Ectodermal cell (in vitro differentiated cells): ENCODE measurements around the gene COG2.

ENCODE experiments used
- H3K27ac ChIP-seq: 2 replicates; pipeline ENCODE4 v1.7.0; 2013; ENCODE audit warnings: mild to moderate bottlenecking, low read depth, low read length; ENCODE audit not compliant: insufficient read depth, poor library complexity, severe bottlenecking
- H3K27me3 ChIP-seq: 2 replicates; pipeline ENCODE4 v1.7.0; 2013; ENCODE audit warnings: mild to moderate bottlenecking, low read length; ENCODE audit not compliant: insufficient read depth, control insufficient read depth, poor library complexity, severe bottlenecking
- H3K36me3 ChIP-seq: one replicate; pipeline ENCODE4 v1.7.0; 2013; ENCODE audit warnings: low read length; ENCODE audit not compliant: control insufficient read depth, insufficient read depth
- H3K4me1 ChIP-seq: one replicate; pipeline ENCODE4 v1.7.0; 2013; ENCODE audit warnings: low read length; ENCODE audit not compliant: control insufficient read depth, insufficient read depth
- H3K4me3 ChIP-seq: 2 replicates; pipeline ENCODE4 v1.7.0; 2013; ENCODE audit warnings: low read depth, low read length, control low read depth; ENCODE audit not compliant: insufficient read depth
- H3K9me3 ChIP-seq: 2 replicates; pipeline ENCODE4 v1.7.0; 2013; ENCODE audit warnings: mild to moderate bottlenecking, low read length, moderate library complexity; ENCODE audit not compliant: control insufficient read depth
- WGBS, 2 experiments: methylation state at CpG; one replicate each; pipeline ENCODE4 v1.1.7; 2013; ENCODE audit warnings: missing lambda C conversion rate in 2 of 2; 5-methylcytosine and 5-hydroxymethylcytosine counted together

Gene COG2

DNA sequence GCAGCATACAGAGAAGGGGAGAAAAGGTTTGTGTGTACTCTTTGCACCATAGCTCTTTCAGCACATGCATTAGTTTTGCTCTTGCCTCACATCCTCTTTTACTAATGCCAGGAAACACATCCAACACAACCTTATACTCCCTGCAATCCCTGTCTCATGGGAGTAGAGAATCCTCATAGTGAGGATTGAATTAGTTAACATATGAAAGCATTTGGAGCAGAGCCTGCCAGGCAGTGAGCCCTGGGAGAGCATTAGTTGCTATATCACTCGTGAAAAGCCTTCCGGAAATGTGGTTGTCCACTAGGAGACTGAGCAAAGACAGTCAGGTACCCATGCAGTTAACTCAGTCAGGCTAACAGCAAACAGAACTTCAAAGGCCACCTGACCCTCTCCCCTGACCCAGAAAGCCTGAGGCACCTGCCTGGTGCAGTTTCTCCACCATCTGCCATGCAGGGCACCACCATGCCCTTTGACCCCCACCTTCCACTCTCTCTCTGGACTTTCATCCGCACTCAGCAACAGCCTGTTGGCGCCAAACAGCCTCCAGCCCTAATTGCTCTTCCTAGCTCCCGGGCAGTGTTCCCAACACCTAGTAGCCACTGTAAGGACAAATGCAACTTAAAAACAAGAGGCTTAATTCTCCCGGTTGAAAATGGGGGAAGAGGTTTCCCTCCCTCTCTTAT, 86.6 kb downstream of the COG2 start:
- WGBS, 2 experiments: 41 to 50% methylated on average over 4 to 6 of the region's 6 CpGs
- no peak overlapping the region for H3K4me3 ChIP-seq
- H3K27me3 ChIP-seq: no peaks in the 10 kb centered on the region
- H3K27ac ChIP-seq: no peak overlapping the region
- H3K4me1 ChIP-seq: peaks cover 6% of the 10 kb centered on the region
- H3K9me3 ChIP-seq: no peaks in the 10 kb centered on the region
- no peaks in the 10 kb centered on the region for H3K36me3 ChIP-seq

DNA sequence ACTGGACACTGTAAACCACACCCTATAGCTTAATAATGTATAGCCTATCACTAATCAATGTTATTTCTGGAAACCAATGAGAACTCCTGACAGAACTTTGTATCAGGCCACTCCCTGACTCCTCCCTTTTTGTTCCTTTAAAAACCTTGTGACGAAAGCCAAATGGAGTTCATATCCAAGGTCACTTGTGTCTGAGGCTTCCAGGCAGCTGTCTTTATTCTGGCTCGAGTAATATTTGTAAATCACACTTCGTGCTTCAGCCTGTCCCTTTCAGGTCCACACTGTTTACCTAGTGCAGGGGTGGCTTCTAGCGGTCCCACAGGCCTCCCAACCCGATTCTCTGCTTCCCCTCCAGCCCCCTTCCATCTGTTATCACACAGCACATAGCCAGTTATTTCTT, 88.7 kb downstream of the COG2 start:
- Histone ChIP-seq H3K4me1 (peaks cover 6% of the 10 kb centered on the region), H3K9me3 (no peaks in the 10 kb centered on the region), H3K4me3 (no peak overlapping the region), H3K36me3 (no peaks in the 10 kb centered on the region), H3K27me3 (no peaks in the 10 kb centered on the region), H3K27ac (no peak overlapping the region)
- 88 to 94% methylated on average over 5 of the region's 5 CpGs for WGBS, 2 experiments

DNA sequence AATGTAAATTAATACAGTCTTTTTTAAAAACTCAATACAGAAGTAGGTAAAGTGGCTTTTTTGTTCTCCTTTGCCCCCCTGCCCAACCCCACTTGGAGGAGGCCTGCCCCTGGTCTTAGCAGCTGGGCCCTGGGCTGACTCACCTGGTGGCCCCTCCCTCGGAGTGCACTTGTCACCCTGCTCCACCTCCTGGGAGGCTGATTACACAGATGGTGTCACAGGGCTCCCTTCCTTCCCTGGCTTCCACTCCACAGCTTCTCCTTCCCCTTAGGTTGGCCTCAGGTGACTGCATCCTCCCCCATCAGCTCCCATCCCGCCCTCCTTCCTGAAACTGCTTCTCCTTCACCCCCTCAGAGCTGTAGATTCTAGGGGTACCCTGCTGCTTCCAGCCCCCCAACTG, 93.2 kb downstream of the COG2 start:
- no peaks in the 10 kb centered on the region for H3K27me3 ChIP-seq
- no peaks in the 10 kb centered on the region for H3K36me3 ChIP-seq
- H3K9me3 ChIP-seq: no peaks in the 10 kb centered on the region
- no peaks in the 10 kb centered on the region for H3K4me1 ChIP-seq
- no peak overlapping the region for H3K27ac ChIP-seq
- WGBS, 2 experiments: 78 to 92% methylated on average over 2 of the region's 2 CpGs
- no peak overlapping the region for H3K4me3 ChIP-seq

DNA sequence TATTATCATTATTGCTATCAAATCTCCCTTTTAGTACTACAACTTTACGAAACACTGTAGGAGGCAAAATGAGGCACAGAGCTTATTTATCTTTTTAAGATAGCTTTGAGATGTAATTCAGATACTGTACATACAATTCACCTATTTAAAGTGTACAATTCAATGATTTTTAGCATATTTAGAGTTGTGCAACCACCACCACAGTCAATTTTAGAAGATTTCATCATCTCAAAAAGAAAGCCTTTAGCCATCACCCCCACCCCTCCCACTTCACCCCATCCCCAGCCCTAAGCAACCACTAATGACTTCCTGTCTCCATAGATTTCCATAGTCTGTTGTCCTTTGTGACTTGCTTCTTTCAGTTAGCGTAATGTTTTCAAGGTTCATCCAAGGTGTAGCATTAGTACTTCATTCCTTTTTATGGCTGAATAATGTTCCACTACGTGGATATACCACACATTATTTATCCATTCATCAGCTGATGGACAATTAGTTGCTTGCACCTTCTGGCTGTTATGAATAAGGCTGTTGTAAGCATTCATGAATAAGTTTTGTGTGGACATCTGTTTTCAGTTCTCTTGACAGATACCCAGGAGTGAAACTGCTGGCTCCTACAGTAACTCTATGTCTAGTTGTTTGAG, 95.5 kb downstream of the COG2 start:
- H3K4me1 ChIP-seq: no peaks in the 10 kb centered on the region
- 94 to 100% methylated on average over 2 to 3 of the region's 3 CpGs for WGBS, 2 experiments
- no peaks in the 10 kb centered on the region for H3K36me3 ChIP-seq
- no peaks in the 10 kb centered on the region for H3K27me3 ChIP-seq
- H3K4me3 ChIP-seq: no peak overlapping the region
- no peaks in the 10 kb centered on the region for H3K9me3 ChIP-seq
- no peak overlapping the region for H3K27ac ChIP-seq

DNA sequence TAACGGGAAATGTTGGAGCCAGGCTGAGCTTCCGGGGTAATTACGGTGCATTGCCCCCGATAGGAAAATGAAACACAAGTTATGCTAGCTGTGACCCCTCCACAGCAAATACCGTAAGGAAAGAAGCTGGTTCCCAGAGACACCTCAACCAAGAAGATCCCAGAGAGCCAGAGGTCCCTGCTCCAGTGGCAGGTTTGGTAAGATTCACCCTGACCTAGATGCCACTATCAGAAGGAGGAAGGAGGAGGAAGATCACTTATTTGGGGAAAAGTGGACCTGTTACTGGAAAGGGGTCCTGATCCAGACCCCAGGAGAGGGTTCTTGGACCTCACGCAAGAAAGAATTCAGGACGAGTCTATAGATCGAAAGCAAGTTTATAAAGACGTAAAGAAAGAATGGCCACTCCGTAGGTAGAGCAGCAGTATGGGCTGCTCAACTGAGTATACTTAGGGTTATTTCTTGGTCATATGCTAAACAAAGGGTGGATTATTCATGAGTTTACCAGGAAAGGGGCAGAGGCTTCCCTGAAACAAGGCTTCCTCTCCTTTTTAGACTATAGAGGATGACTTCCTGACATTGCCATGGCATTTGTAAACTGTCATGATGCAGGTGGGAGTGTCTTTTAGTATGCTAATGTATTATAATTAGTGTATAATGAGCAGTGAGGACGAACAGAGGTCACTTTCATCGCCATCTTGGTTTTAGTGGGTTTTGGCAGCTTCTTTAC, 97.4 kb downstream of the COG2 start:
- H3K4me3 ChIP-seq: no peak overlapping the region

More for the DNA sequence above, 97.4 kb downstream of the COG2 start:
- Histone ChIP-seq H3K27ac (no peak overlapping the region), H3K36me3 (no peaks in the 10 kb centered on the region), H3K9me3 (no peaks in the 10 kb centered on the region), H3K27me3 (no peaks in the 10 kb centered on the region), H3K4me1 (peaks cover 4% of the 10 kb centered on the region)
- 95 to 96% methylated on average over 12 of the region's 12 CpGs for WGBS, 2 experiments
